Measurements from ENCODE around the gene TRAPPC2L. TPM values are rescaled to one million over a fixed set of nuclear protein-coding genes. Genes with fewer than 3 reads are reported as not detected.

The TRAPPC2L gene
- total RNA-seq, 1 experiment from 2014 or later = 82.0 TPM

DNA sequence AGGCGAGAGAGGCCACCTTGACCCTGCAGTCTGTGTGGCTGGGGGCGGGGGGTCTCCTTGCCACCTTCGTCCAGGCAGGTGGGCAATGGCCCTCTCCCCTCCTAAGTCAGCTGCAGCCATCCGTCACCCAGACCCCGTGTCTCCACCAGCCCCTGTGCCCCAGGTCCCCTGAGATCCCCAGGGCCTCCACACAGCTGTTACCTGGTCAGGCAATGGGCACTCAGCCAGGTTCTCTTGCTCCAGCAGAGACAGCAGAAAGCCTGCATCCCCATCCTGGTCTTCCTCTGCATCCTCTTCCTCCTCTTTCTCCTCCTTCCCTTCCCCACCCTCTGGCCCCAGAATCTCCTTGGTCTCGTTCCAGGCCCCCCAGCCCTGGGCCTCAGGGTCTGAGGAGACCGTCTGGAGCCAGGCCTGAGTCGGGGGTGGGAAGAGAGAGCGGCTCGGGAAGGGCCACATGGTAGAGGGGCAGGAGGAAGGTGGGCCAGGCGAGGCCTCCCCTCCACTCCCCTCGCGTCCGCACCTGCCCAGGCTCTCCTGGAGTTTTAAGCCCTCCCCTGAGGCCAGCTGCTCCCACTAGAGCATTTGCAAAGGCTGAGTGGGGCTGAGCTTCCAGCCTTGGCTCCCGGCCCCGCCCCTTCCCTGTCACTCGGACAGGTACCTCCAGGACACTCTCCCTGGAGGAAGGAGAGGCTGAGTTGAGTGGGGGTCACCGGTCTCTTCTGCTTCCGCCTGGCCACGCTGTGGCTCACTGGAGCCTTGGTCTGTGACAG lies 9.4 kb downstream of the TRAPPC2L start, which contains the start of gene PABPN1L:
PABPN1L (minus strand) TSS at position 510 of the 770 bp plus-strand sequence; CDS start at position 456, 54 bp downstream.
- Mint-ChIP-seq H3K36me3 (0 out of 2 replicates have a peak, but pooled peaks cover under 1% of the 10 kb centered on the region), H3K4me1 (no peaks in the 10 kb centered on the region), H3K9me3 (no peaks in the 10 kb centered on the region), H3K27ac (peak within 1 kb of the TSS; percentile 45; the same call in 1 of the 2 replicates), H3K27me3 (ENCODE audit: low read depth) (no peaks in the 10 kb centered on the region), H3K4me3 (no peak within 1 kb of the TSS)
- CTCF ChIA-PET = interaction anchor here (0.5 to 0.9 kb wide), 2 partner anchors 20 to 129 kb away, joined by 4 to 5 read pairs; no protein-coding TSS in a partner anchor
- DNase-seq (ENCODE audit: low spot score) (no peak), ATAC-seq (no peak)
- POLR2A ChIA-PET = no interaction called here
- no peak for TF ChIP-seq KAT7 (CRISPR knock-in tag; IDR thresholded peaks at IDR 0.05; ENCODE audit: borderline replicate concordance)
- TF ChIP-seq, protein P1, sequence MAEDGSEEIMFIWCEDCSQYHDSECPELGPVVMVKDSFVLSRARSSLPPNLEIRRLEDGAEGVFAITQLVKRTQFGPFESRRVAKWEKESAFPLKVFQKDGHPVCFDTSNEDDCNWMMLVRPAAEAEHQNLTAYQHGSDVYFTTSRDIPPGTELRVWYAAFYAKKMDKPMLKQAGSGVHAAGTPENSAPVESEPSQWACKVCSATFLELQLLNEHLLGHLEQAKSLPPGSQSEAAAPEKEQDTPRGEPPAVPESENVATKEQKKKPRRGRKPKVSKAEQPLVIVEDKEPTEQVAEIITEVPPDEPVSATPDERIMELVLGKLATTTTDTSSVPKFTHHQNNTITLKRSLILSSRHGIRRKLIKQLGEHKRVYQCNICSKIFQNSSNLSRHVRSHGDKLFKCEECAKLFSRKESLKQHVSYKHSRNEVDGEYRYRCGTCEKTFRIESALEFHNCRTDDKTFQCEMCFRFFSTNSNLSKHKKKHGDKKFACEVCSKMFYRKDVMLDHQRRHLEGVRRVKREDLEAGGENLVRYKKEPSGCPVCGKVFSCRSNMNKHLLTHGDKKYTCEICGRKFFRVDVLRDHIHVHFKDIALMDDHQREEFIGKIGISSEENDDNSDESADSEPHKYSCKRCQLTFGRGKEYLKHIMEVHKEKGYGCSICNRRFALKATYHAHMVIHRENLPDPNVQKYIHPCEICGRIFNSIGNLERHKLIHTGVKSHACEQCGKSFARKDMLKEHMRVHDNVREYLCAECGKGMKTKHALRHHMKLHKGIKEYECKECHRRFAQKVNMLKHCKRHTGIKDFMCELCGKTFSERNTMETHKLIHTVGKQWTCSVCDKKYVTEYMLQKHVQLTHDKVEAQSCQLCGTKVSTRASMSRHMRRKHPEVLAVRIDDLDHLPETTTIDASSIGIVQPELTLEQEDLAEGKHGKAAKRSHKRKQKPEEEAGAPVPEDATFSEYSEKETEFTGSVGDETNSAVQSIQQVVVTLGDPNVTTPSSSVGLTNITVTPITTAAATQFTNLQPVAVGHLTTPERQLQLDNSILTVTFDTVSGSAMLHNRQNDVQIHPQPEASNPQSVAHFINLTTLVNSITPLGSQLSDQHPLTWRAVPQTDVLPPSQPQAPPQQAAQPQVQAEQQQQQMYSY (CRISPR knock-in tag; IDR thresholded peaks at IDR 0.05) = no peak
- TF ChIP-seq ETV6 (CRISPR knock-in tag; IDR thresholded peaks at IDR 0.05) = no peak
- TF ChIP-seq, protein P2, sequence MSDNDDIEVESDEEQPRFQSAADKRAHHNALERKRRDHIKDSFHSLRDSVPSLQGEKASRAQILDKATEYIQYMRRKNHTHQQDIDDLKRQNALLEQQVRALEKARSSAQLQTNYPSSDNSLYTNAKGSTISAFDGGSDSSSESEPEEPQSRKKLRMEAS (CRISPR knock-in tag; IDR thresholded peaks at IDR 0.05) = no peak
- TF ChIP-seq, protein P3, sequence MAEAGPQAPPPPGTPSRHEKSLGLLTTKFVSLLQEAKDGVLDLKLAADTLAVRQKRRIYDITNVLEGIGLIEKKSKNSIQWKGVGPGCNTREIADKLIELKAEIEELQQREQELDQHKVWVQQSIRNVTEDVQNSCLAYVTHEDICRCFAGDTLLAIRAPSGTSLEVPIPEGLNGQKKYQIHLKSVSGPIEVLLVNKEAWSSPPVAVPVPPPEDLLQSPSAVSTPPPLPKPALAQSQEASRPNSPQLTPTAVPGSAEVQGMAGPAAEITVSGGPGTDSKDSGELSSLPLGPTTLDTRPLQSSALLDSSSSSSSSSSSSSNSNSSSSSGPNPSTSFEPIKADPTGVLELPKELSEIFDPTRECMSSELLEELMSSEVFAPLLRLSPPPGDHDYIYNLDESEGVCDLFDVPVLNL (CRISPR knock-in tag; IDR thresholded peaks at IDR 0.05; ENCODE audit: borderline replicate concordance, low read depth) = no peak
- TF ChIP-seq IRF2 (CRISPR knock-in tag; IDR thresholded peaks at IDR 0.05; ENCODE audit: borderline replicate concordance, low read depth) = no peak
- TF ChIP-seq CBFB (CRISPR knock-in tag; IDR thresholded peaks at IDR 0.05; ENCODE audit: low read depth) = no peak
- TF ChIP-seq, protein P4, sequence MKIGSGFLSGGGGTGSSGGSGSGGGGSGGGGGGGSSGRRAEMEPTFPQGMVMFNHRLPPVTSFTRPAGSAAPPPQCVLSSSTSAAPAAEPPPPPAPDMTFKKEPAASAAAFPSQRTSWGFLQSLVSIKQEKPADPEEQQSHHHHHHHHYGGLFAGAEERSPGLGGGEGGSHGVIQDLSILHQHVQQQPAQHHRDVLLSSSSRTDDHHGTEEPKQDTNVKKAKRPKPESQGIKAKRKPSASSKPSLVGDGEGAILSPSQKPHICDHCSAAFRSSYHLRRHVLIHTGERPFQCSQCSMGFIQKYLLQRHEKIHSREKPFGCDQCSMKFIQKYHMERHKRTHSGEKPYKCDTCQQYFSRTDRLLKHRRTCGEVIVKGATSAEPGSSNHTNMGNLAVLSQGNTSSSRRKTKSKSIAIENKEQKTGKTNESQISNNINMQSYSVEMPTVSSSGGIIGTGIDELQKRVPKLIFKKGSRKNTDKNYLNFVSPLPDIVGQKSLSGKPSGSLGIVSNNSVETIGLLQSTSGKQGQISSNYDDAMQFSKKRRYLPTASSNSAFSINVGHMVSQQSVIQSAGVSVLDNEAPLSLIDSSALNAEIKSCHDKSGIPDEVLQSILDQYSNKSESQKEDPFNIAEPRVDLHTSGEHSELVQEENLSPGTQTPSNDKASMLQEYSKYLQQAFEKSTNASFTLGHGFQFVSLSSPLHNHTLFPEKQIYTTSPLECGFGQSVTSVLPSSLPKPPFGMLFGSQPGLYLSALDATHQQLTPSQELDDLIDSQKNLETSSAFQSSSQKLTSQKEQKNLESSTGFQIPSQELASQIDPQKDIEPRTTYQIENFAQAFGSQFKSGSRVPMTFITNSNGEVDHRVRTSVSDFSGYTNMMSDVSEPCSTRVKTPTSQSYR (CRISPR knock-in tag; IDR thresholded peaks at IDR 0.05) = no peak
- no peak for TF ChIP-seq ESRRA (CRISPR knock-in tag; IDR thresholded peaks at IDR 0.05; ENCODE audit: borderline replicate concordance)
- TF ChIP-seq ZNF138 (CRISPR knock-in tag; conservative IDR thresholded peaks at IDR 0.05) = no peak
- TF ChIP-seq ELF4 (CRISPR knock-in tag; IDR thresholded peaks at IDR 0.05; ENCODE audit: low read depth) = no peak
- TF ChIP-seq ZNF416 (CRISPR knock-in tag; IDR thresholded peaks at IDR 0.05) = no peak
- TF ChIP-seq, protein P5, sequence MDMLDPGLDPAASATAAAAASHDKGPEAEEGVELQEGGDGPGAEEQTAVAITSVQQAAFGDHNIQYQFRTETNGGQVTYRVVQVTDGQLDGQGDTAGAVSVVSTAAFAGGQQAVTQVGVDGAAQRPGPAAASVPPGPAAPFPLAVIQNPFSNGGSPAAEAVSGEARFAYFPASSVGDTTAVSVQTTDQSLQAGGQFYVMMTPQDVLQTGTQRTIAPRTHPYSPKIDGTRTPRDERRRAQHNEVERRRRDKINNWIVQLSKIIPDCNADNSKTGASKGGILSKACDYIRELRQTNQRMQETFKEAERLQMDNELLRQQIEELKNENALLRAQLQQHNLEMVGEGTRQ (CRISPR knock-in tag; IDR thresholded peaks at IDR 0.05) = no peak
- TF ChIP-seq, protein P6, sequence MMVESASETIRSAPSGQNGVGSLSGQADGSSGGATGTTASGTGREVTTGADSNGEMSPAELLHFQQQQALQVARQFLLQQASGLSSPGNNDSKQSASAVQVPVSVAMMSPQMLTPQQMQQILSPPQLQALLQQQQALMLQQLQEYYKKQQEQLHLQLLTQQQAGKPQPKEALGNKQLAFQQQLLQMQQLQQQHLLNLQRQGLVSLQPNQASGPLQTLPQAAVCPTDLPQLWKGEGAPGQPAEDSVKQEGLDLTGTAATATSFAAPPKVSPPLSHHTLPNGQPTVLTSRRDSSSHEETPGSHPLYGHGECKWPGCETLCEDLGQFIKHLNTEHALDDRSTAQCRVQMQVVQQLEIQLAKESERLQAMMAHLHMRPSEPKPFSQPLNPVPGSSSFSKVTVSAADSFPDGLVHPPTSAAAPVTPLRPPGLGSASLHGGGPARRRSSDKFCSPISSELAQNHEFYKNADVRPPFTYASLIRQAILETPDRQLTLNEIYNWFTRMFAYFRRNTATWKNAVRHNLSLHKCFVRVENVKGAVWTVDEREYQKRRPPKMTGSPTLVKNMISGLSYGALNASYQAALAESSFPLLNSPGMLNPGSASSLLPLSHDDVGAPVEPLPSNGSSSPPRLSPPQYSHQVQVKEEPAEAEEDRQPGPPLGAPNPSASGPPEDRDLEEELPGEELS (CRISPR knock-in tag; IDR thresholded peaks at IDR 0.05) = no peak
- TF ChIP-seq MYBL2 (CRISPR knock-in tag; IDR thresholded peaks at IDR 0.05) = no peak
- no peak for TF ChIP-seq OVOL2 (CRISPR knock-in tag; IDR thresholded peaks at IDR 0.05; ENCODE audit: borderline replicate concordance)
- TF ChIP-seq, protein P7, sequence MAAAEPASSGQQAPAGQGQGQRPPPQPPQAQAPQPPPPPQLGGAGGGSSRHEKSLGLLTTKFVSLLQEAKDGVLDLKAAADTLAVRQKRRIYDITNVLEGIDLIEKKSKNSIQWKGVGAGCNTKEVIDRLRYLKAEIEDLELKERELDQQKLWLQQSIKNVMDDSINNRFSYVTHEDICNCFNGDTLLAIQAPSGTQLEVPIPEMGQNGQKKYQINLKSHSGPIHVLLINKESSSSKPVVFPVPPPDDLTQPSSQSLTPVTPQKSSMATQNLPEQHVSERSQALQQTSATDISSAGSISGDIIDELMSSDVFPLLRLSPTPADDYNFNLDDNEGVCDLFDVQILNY (CRISPR knock-in tag; IDR thresholded peaks at IDR 0.05) = no peak
- TF ChIP-seq, protein P8, sequence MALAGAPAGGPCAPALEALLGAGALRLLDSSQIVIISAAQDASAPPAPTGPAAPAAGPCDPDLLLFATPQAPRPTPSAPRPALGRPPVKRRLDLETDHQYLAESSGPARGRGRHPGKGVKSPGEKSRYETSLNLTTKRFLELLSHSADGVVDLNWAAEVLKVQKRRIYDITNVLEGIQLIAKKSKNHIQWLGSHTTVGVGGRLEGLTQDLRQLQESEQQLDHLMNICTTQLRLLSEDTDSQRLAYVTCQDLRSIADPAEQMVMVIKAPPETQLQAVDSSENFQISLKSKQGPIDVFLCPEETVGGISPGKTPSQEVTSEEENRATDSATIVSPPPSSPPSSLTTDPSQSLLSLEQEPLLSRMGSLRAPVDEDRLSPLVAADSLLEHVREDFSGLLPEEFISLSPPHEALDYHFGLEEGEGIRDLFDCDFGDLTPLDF (CRISPR knock-in tag; IDR thresholded peaks at IDR 0.05) = no peak

All from WTC11 (cell line).